Measurements from ENCODE around the gene HPGD.

HPGD gene

DNA sequence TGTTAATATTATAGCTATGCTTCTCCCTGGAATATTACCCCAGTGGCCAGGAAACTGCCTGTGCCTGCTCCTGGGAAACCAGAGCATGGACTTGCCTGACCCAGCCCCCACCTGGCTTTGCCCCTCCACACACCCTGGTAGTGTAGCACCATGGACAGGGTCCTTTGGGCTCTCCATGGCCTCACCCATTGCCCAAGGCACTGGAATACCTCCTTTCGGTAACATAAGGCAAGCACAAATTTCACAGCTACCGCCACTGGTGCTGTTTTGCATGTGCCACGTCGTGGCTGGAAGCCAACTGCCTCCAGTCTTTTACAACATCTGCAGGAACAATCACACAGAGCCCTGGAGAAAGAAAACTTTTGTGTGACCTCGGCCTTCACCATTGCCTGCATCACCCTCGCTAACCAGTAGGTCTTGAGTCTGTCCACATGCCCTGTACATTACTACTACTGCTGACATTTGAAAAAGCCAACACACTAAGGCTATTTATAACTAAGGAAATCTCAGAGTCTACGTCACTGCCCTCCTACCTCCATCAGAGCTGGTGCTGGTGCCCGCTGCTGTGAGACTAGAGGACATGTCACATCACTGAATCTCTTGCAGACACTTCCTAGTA is 47.7 kb downstream of the HPGD start:
- no peak for DNase-seq (ENCODE audit: low spot score)

DNA sequence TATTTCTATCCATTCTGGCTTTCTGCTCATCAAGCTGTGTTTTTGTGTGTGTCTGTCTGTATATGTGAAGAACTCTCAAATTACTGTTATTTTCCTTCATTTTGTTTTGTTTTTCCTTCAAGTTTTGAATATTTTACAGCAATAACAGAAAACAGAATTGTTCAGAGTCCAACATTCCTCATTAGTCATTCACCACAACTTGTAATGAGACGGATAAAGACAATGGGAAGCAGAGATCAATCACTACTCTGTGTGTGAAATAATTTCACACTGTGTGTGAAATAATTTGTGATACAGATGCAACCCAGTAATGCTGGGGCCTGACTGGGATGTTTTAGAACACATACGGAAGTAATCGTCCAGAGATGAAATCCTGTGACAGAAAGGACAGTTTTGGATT is 55.2 kb downstream of the HPGD start:
- no peak for DNase-seq (ENCODE audit: low spot score)

DNA sequence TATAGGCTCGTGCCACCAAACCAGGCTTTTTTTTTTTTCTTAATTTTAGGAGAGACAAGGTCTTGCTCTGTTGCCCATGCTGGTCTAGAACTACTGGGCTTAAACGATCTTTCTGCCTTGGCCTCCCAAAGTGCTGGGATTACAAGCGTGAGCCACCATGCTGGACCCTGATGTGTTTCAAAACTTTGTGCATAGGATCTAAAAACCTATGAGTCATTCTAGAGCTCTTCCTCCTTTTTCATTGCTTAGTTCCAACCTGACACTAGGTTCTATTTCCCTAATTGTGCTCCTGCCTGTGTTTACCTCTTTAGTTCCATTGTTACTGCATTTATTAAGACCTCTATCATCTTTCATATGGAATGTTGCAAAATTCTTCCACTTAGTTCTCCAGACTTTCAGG is 57.3 kb downstream of the HPGD start:
- DNase-seq (ENCODE audit: low spot score) = no peak

DNA sequence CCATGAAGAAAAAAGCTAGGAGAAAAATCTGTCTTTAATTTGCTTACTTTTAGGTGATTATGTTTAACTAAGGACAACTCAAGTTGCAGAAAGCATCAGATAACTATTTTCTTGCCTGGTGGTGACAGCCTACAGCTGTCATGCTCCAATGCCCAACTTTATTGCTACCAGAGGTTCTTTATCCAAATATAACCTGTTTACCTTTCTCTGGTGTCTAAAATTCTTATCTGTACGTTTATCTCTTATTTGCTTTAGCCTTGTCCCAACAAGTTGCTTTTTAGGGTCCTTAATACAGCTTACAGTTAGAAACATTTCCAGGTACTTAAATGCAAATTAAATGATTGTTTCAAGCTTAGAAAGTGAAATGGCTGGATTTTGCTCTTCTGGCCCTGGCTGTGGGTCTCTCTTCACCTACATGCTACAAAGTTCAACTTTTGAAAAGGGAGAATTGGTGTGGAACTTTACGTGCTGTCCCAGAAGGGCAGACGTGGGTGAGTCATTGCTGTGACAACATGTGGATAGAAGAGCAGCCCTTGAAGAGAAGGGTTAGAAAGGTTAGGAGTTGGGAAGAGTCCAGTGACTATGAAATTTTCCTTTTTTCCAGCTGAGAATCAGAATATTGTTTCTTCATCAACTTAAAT is 60.7 kb downstream of the HPGD start:
- DNase-seq (ENCODE audit: low spot score) = no peak

DNA sequence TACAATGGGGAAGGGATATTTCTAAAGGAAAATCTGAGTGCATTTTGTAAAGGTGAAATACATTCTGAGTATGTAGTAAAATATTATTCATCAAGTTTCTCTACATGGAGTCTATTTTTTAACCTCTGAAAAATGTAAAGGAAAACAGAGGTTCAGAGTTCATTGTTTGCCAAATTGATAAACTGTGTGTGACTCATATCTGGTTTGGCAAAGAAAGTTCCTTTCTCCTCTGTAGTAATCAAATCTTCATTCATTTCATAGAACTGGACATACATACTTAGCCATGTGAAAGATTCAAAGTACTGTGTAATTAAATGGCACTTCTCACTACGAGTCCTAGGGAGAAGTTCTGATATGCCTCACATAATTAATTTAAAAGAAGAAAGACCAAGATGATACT is 61.6 kb downstream of the HPGD start:
- DNase-seq (ENCODE audit: low spot score) = no peak

DNA sequence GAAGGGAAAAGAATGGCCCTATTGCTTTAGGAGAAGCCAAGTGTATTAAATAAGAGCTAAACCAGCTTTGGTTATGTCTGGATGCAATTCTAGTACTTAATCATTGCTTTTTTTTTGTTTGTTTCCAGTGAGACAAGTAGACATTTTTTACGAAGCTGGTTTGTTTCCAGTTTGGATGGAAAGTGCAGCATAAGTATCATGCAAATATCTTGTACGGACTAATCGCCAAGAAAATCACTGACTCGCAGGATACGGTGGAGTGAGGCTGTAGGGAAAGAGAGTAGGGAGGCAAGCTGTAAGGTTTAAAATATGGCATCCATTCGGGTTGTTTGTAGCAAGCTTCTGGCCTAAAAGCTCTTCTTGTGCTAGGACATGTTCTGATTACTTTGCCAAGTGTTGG is 64.8 kb downstream of the HPGD start:
- no peak for DNase-seq (ENCODE audit: low spot score)

DNA sequence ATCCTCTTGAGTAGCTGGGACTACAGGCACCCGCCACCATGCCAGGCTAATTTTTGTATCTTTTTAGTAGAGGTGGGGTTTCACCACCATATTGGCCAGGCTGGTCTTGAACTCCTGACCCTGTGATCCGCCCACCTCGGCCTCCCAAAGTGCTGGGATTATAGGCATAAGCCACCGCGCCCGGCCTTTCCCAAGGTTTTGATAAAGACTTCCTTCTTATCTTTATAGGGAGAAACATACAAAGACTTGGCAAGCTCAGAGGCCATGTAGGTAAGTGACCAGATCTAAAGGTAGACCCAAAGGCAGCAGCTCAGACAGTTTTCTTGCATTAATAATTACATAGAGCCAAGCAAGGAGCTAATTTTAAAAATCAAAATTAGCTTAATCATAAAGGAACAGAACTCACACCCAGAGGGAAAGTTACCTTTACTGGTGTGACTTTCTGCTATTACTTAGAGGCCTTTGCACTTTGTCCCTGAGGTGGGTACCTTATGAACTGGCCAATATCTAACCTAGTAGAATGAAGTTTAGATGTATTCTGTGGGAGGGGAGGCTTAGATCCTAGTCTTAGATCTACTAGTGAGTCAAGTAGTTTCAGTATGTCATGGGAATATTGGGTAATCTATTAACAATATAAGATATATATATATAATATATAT is 67.3 kb downstream of the HPGD start:
- no peak for DNase-seq (ENCODE audit: low spot score)

DNA sequence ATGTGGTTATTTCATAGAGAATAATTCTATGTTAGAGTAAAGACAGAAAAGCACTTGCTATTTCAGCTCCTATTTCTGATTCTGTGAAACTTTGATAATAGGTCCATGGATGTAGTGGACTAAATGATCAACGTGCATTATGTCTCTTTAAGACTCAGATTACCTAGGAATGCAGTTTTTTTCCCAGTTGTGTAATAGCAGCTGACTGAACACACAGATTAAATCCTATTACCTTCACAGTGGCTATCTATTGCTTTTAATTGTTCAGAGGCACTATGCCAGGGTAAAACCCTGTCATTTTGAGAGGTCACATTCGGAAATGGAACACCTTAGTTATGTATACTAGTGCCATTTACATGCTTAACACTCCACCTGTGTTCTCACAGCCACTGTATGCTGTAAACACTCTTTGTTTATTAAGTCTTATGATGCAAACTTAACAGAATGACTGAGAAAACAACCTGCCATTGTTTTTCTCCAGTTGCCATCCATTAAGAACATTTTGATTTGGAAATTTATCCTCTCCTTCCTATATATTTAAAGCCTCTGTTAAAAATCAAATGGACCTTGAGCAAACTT is 70.5 kb downstream of the HPGD start:
- DNase-seq (ENCODE audit: low spot score) = no peak

DNA sequence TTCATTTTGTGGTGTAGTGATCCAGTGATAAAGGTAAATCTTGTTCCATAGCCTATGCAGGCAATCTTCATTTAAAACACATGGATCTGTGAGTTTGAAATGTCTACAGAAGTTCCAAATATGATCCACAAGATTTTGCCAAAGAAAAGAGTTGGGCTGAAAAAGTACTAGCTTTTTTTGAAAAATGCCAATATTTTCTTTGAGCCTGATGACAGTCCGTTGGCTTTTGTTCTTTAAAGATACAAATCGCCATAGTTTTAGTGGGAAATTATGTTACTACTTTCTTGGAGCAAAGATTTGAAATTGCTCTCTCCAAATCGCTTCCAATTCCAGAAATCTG is 71.5 kb downstream of the HPGD start:
- no peak for DNase-seq (ENCODE audit: low spot score)

DNA sequence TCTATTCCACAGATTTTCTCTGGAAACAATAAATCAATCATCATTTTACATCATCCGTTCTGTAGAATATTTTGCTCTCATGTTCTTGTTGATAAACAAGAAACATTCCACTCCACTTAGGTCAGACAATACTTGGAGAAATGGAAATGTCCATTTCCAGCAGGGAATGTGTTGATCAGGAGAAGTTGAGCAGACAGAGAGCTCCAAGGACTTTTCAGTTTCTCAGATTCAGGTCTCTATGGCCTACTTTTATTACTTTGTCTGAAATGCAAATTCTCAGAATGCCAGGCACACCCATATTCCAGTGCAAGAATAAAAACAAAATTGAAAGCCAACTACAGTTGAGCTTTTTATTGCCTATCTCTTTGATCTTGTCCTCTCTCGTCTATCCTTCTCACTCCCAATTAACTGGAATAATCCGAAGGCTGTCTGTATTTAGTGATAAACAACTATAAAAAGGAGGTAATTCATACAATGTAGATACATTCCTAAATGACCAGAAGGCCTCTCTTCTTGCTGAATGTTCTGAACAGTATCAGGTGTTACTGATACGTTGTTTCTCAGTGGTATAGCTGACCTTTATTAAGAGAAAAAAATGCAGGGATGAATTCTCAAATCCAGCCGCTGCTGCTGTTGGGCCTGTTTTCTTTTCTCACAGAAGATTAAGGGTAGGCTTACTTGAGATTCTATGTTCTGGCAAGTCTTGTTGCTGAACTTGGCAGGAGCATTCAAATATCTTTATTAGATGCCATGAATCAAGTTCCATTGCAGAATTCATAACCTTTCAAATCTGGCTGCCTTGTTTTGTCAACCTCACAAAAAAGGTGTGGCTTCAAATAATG is 72.1 kb downstream of the HPGD start:
- DNase-seq (ENCODE audit: low spot score) = no peak

DNA sequence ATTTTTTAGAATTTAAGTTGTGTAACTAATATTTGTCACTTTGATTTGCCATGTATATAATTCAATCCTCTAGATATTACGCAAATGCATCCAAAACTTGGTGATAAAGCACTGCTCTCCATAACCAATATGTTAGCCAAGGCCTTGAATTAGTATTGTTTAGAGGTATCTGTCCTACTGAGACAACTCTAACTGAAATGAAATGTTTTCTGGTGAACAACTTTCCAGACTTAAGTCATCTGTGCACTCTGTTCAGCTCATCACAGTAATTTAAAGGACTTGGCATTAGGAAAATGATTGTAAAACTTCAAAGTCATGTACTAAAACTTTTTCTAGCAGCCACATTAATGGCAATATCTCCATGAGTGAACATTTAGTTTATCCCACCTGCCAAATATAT is 73.1 kb downstream of the HPGD start:
- no peak for DNase-seq (ENCODE audit: low spot score)

DNA sequence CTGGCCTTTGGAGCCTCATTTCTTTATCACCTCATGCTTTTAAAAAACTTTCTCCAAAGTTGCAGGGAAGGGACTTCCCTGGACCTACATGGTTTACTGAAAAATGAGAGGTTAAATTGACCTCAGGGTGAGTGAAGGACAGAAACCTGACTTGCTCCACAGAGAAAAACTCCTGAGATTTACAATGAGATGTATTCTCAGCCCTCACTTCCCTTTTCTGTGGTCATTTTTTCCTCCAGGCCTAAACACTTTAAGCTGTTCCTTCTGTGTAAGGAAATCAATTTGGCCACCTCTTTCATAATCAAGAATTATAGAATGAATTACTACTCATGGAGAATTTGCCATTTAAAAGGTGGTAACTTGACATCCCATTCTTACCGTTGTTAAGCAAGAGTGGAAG is 77.9 kb downstream of the HPGD start:
- no peak for DNase-seq (ENCODE audit: low spot score)

Data from globus pallidus (tissue), 1 donor.